GM21423 (cell line): Measurements from ENCODE around the gene EIF3F.

Experiments used
- ATAC-seq: cut with Tn5 transposase; IDR thresholded peaks from one replicate; pipeline ENCODE4 v1.9.1; 2021; ENCODE audit warnings: mild to moderate bottlenecking, moderate library complexity; ENCODE audit not compliant: unreplicated experiment

The EIF3F gene

GRCh38 chr11:8036002-8036802 is 49.1 kb downstream of the EIF3F start:
- ATAC-seq, result no peak

- ATAC-seq, result no peak
Measured at GRCh38 chr11:8036986-8037385, 49.8 kb downstream of the EIF3F start.

- no peak for ATAC-seq
Measured at GRCh38 chr11:8038393-8038792, 51.3 kb downstream of the EIF3F start.

- no peak for ATAC-seq
Measured at GRCh38 chr11:8038811-8039529, 51.8 kb downstream of the EIF3F start.

GRCh38 chr11:8039530-8040260 is 52.6 kb downstream of the EIF3F start:
- no peak for ATAC-seq

- ATAC-seq, result no peak
Measured at GRCh38 chr11:8040261-8040920, 53.3 kb downstream of the EIF3F start.

GRCh38 chr11:8040921-8041285 is 53.8 kb downstream of the EIF3F start:
- no peak for ATAC-seq

- ATAC-seq, result no peak
Measured at GRCh38 chr11:8041576-8041975, 54.4 kb downstream of the EIF3F start.

- ATAC-seq, result no peak
Measured at GRCh38 chr11:8043756-8044155, 56.6 kb downstream of the EIF3F start.

GRCh38 chr11:8045839-8046238 is 58.7 kb downstream of the EIF3F start:
- ATAC-seq, result no peak

GRCh38 chr11:8047382-8047781 is 60.2 kb downstream of the EIF3F start:
- ATAC-seq, result no peak

GRCh38 chr11:8049084-8049483 is 61.9 kb downstream of the EIF3F start:
- ATAC-seq, result no peak
